ENCODE measurements around the gene PEMT. TPM values are rescaled to one million over a fixed set of nuclear protein-coding genes. Genes with fewer than 3 reads are reported as not detected.

Gene PEMT
- total and polyA plus RNA-seq, 2 experiments from 2014 or later, result 54.8 to 55.2 TPM

GRCh38 chr17:17457680-17458079 is 133.8 kb downstream of the PEMT start:
- Histone ChIP-seq H3F3A (replicated peaks; ENCODE audit: low read depth) (no peaks in the 10 kb centered on the region), H2AFZ (no peak overlapping the region), H3K4me1 (ENCODE audit: insufficient read depth) (no peaks in the 10 kb centered on the region), H3K9me2 (ENCODE audit: insufficient read depth) (0 out of 2 replicates have a peak, but pooled peaks cover 3% of the 10 kb centered on the region), H3K27ac (ENCODE audit: low read depth) (no peak overlapping the region), H3K36me3 (ENCODE audit: insufficient read depth) (no peaks in the 10 kb centered on the region), H3K4me2 (no peak overlapping the region), H4K20me1 (replicated peaks; ENCODE audit: insufficient read depth) (no peaks in the 10 kb centered on the region), H3K4me3 (no peak overlapping the region), H3K27me3 (ENCODE audit: insufficient read depth) (no peaks in the 10 kb centered on the region), H3K79me2 (replicated peaks; ENCODE audit: insufficient read depth) (no peaks in the 10 kb centered on the region)
- no peaks in the 10 kb centered on the region for H3K27me3 Mint-ChIP-seq (ENCODE audit: insufficient read depth, low read depth, poor library complexity)
- ATAC-seq, result no peak
- TF ChIP-seq ZNF331 (CRISPR knock-in tag; IDR thresholded peaks at IDR 0.05; ENCODE audit: low read depth) (no peak), STAT1 (IDR thresholded peaks at IDR 0.05; ENCODE audit: unreplicated experiment) (no peak), NANOG (IDR thresholded peaks at IDR 0.05; ENCODE audit: borderline replicate concordance) (no peak), ZNF114 (CRISPR knock-in tag; IDR thresholded peaks at IDR 0.05) (no peak), POLR2AphosphoS5 (IDR thresholded peaks at IDR 0.05; ENCODE audit: low read depth) (no peak), CTCF (conservative IDR thresholded peaks at IDR 0.05; ENCODE audit: low read depth in 2 of 2) (no peak), CREB1 (CRISPR knock-in tag; IDR thresholded peaks at IDR 0.05; ENCODE audit: low read depth) (no peak), JUNB (IDR thresholded peaks at IDR 0.05; ENCODE audit: unreplicated experiment) (no peak), EZH2phosphoT487 (IDR thresholded peaks at IDR 0.05; ENCODE audit: unreplicated experiment) (no peak), REST (IDR thresholded peaks at IDR 0.05; ENCODE audit: unreplicated experiment) (no peak)
- TF ChIP-seq, protein P1, sequence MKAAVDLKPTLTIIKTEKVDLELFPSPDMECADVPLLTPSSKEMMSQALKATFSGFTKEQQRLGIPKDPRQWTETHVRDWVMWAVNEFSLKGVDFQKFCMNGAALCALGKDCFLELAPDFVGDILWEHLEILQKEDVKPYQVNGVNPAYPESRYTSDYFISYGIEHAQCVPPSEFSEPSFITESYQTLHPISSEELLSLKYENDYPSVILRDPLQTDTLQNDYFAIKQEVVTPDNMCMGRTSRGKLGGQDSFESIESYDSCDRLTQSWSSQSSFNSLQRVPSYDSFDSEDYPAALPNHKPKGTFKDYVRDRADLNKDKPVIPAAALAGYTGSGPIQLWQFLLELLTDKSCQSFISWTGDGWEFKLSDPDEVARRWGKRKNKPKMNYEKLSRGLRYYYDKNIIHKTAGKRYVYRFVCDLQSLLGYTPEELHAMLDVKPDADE (IDR thresholded peaks at IDR 0.05), result no peak
- TF ChIP-seq, protein P2, sequence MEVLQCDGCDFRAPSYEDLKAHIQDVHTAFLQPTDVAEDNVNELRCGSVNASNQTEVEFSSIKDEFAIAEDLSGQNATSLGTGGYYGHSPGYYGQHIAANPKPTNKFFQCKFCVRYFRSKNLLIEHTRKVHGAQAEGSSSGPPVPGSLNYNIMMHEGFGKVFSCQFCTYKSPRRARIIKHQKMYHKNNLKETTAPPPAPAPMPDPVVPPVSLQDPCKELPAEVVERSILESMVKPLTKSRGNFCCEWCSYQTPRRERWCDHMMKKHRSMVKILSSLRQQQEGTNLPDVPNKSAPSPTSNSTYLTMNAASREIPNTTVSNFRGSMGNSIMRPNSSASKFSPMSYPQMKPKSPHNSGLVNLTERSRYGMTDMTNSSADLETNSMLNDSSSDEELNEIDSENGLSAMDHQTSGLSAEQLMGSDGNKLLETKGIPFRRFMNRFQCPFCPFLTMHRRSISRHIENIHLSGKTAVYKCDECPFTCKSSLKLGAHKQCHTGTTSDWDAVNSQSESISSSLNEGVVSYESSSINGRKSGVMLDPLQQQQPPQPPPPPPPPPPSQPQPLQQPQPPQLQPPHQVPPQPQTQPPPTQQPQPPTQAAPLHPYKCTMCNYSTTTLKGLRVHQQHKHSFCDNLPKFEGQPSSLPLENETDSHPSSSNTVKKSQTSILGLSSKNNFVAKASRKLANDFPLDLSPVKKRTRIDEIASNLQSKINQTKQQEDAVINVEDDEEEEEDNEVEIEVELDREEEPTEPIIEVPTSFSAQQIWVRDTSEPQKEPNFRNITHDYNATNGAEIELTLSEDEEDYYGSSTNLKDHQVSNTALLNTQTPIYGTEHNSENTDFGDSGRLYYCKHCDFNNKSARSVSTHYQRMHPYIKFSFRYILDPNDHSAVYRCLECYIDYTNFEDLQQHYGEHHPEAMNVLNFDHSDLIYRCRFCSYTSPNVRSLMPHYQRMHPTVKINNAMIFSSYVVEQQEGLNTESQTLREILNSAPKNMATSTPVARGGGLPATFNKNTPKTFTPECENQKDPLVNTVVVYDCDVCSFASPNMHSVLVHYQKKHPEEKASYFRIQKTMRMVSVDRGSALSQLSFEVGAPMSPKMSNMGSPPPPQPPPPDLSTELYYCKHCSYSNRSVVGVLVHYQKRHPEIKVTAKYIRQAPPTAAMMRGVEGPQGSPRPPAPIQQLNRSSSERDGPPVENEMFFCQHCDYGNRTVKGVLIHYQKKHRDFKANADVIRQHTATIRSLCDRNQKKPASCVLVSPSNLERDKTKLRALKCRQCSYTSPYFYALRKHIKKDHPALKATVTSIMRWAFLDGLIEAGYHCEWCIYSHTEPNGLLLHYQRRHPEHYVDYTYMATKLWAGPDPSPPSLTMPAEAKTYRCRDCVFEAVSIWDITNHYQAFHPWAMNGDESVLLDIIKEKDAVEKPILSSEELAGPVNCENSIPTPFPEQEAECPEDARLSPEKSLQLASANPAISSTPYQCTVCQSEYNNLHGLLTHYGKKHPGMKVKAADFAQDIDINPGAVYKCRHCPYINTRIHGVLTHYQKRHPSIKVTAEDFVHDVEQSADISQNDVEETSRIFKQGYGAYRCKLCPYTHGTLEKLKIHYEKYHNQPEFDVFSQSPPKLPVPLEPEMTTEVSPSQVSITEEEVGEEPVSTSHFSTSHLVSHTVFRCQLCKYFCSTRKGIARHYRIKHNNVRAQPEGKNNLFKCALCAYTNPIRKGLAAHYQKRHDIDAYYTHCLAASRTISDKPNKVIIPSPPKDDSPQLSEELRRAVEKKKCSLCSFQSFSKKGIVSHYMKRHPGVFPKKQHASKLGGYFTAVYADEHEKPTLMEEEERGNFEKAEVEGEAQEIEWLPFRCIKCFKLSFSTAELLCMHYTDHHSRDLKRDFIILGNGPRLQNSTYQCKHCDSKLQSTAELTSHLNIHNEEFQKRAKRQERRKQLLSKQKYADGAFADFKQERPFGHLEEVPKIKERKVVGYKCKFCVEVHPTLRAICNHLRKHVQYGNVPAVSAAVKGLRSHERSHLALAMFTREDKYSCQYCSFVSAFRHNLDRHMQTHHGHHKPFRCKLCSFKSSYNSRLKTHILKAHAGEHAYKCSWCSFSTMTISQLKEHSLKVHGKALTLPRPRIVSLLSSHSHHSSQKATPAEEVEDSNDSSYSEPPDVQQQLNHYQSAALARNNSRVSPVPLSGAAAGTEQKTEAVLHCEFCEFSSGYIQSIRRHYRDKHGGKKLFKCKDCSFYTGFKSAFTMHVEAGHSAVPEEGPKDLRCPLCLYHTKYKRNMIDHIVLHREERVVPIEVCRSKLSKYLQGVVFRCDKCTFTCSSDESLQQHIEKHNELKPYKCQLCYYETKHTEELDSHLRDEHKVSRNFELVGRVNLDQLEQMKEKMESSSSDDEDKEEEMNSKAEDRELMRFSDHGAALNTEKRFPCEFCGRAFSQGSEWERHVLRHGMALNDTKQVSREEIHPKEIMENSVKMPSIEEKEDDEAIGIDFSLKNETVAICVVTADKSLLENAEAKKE (CRISPR knock-in tag; IDR thresholded peaks at IDR 0.05), result no peak
- DNase-seq (ENCODE audit: low spot score), result no peak
- no peak overlapping the region for H3K4me3 Mint-ChIP-seq
- H3K27ac Mint-ChIP-seq, result no peak overlapping the region
- peaks cover 5% of the 10 kb centered on the region; the same call in 2 of the 3 replicates for H3K36me3 Mint-ChIP-seq (ENCODE audit: low read depth)
- no peaks in the 10 kb centered on the region for H3K4me1 Mint-ChIP-seq
- peaks cover 13% of the 10 kb centered on the region for H3K9me3 Mint-ChIP-seq
